Mammary epithelial cell (primary cell): Measurements from ENCODE around the gene MAP3K9.

ENCODE experiments used
- EZH2 ChIP-seq: IDR thresholded peaks from 2 replicates; pipeline ENCODE4 v1.6.1; 2012; ENCODE audit warnings: low read length, inconsistent platforms, borderline replicate concordance
- TF ChIP-seq, protein P1 (sequence below), 2 donors: IDR thresholded peaks in 1 of 2; conservative IDR thresholded peaks in 1 of 2; 2 replicates each; pipeline ENCODE4 v1.5.1; 2011 to 2012; ENCODE audit warnings: inconsistent platforms in 2 of 2, low read length in 2 of 2, mild to moderate bottlenecking in 2 of 2, control low read depth in 1 of 2, low read depth in 1 of 2; ENCODE audit not compliant: insufficient read depth in 1 of 2; ENCODE audit errors: extremely low read depth in 1 of 2

DNA sequence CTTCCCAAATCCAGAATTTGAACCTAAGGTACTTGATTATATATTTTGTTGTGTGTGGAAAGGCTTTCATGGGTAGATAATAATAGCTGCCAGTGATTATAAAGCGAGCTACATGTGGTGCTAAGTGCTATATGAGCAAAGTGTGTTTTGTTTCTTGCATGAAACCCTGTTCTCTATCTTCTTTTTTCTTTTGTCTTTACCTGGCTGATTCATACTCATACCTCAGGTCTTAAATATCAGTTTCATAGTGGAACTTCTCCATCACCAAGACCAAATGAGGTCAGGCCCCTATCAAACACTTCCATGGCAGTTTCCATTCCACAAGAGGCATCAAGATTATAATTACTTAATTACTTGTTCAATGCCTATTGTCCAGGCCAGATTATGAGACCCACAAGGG, 6.9 kb downstream of the MAP3K9 start:
- TF ChIP-seq, protein P1, sequence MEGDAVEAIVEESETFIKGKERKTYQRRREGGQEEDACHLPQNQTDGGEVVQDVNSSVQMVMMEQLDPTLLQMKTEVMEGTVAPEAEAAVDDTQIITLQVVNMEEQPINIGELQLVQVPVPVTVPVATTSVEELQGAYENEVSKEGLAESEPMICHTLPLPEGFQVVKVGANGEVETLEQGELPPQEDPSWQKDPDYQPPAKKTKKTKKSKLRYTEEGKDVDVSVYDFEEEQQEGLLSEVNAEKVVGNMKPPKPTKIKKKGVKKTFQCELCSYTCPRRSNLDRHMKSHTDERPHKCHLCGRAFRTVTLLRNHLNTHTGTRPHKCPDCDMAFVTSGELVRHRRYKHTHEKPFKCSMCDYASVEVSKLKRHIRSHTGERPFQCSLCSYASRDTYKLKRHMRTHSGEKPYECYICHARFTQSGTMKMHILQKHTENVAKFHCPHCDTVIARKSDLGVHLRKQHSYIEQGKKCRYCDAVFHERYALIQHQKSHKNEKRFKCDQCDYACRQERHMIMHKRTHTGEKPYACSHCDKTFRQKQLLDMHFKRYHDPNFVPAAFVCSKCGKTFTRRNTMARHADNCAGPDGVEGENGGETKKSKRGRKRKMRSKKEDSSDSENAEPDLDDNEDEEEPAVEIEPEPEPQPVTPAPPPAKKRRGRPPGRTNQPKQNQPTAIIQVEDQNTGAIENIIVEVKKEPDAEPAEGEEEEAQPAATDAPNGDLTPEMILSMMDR (conservative IDR thresholded peaks at IDR 0.05 in 1 of 2, IDR thresholded peaks at IDR 0.05 in 1 of 2; ENCODE audit: extremely low read depth in 1 of 2, insufficient read depth in 1 of 2, low read depth in 1 of 2, low read length in 2 of 2) = no peak
- no peak for TF ChIP-seq EZH2
